ENCODE data around the gene HNRNPUL2. TPM values are rescaled to one million over a fixed set of nuclear protein-coding genes. Genes with fewer than 3 reads are reported as not detected.

Gene HNRNPUL2
- total RNA-seq, 1 donor from 2014 or later, result 43.6 TPM

GRCh38 chr11:62687508-62688396 lies 39.5 kb downstream of the HNRNPUL2 start:
- DNase-seq (ENCODE audit: low spot score), result no peak
- Mint-ChIP-seq H3K27me3 (ENCODE audit: unreplicated experiment) (peaks cover 2% of the 10 kb centered on the region), H3K4me1 (ENCODE audit: unreplicated experiment) (peaks cover 10% of the 10 kb centered on the region), H3K36me3 (ENCODE audit: low read depth, unreplicated experiment) (peaks cover 21% of the 10 kb centered on the region), H3K9me3 (ENCODE audit: unreplicated experiment) (no peaks in the 10 kb centered on the region), H3K27ac (ENCODE audit: unreplicated experiment) (no peak overlapping the region), H3K4me3 (ENCODE audit: unreplicated experiment) (no peak overlapping the region)
- TF ChIP-seq, protein P1, sequence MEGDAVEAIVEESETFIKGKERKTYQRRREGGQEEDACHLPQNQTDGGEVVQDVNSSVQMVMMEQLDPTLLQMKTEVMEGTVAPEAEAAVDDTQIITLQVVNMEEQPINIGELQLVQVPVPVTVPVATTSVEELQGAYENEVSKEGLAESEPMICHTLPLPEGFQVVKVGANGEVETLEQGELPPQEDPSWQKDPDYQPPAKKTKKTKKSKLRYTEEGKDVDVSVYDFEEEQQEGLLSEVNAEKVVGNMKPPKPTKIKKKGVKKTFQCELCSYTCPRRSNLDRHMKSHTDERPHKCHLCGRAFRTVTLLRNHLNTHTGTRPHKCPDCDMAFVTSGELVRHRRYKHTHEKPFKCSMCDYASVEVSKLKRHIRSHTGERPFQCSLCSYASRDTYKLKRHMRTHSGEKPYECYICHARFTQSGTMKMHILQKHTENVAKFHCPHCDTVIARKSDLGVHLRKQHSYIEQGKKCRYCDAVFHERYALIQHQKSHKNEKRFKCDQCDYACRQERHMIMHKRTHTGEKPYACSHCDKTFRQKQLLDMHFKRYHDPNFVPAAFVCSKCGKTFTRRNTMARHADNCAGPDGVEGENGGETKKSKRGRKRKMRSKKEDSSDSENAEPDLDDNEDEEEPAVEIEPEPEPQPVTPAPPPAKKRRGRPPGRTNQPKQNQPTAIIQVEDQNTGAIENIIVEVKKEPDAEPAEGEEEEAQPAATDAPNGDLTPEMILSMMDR (IDR thresholded peaks at IDR 0.05; ENCODE audit: unreplicated experiment), result no peak

DNA sequence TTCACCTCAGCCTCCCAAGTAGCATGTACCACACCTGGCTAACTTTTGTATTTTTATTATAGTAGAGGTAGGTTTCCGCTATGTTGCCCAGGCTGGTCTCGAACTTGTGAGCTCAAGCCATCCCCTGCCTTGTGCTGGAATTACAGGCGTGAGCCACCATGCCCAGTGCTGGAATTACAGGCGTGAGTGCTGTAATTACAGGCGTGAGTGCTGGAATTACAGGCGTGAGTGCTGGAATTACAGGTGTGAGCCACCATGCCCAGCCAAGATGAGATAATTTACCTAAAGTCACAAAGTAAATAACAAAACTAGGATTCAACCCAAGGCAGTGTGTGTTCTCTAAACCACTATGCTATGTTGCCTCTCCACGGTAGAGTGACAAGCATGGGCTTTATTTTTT lies 44.7 kb downstream of the HNRNPUL2 start:
- H3K27ac Mint-ChIP-seq (ENCODE audit: unreplicated experiment), result no peak overlapping the region
- TF ChIP-seq, protein P1 (IDR thresholded peaks at IDR 0.05; ENCODE audit: unreplicated experiment), result no peak
- H3K9me3 Mint-ChIP-seq (ENCODE audit: unreplicated experiment), result no peaks in the 10 kb centered on the region
- no peak for DNase-seq (ENCODE audit: low spot score)
- H3K36me3 Mint-ChIP-seq (ENCODE audit: low read depth, unreplicated experiment), result peaks cover 7% of the 10 kb centered on the region
- H3K27me3 Mint-ChIP-seq (ENCODE audit: unreplicated experiment), result peaks cover 5% of the 10 kb centered on the region
- peaks cover 8% of the 10 kb centered on the region for H3K4me1 Mint-ChIP-seq (ENCODE audit: unreplicated experiment)
- H3K4me3 Mint-ChIP-seq (ENCODE audit: unreplicated experiment), result no peak overlapping the region

- H3K27me3 Mint-ChIP-seq (ENCODE audit: unreplicated experiment), result peaks cover 4% of the 10 kb centered on the region
- TF ChIP-seq, protein P1 (IDR thresholded peaks at IDR 0.05; ENCODE audit: unreplicated experiment), result peak; percentile 43
- no peak overlapping the region for H3K27ac Mint-ChIP-seq (ENCODE audit: unreplicated experiment)
- DNase-seq (ENCODE audit: low spot score), result peak; percentile 37
- H3K4me3 Mint-ChIP-seq (ENCODE audit: unreplicated experiment), result no peak overlapping the region
- no peaks in the 10 kb centered on the region for H3K9me3 Mint-ChIP-seq (ENCODE audit: unreplicated experiment)
- H3K4me1 Mint-ChIP-seq (ENCODE audit: unreplicated experiment), result peaks cover 8% of the 10 kb centered on the region
- H3K36me3 Mint-ChIP-seq (ENCODE audit: low read depth, unreplicated experiment), result peaks cover 19% of the 10 kb centered on the region
Observed at GRCh38 chr11:62680825-62681240, 46.4 kb downstream of the HNRNPUL2 start.

- Mint-ChIP-seq H3K27ac (ENCODE audit: unreplicated experiment) (peak within 1 kb of the TSS; percentile 92), H3K9me3 (ENCODE audit: unreplicated experiment) (no peaks in the 10 kb centered on the region), H3K36me3 (ENCODE audit: low read depth, unreplicated experiment) (peaks cover 26% of the 10 kb centered on the region), H3K4me1 (ENCODE audit: unreplicated experiment) (peaks cover 8% of the 10 kb centered on the region), H3K27me3 (ENCODE audit: unreplicated experiment) (peaks cover 5% of the 10 kb centered on the region), H3K4me3 (ENCODE audit: unreplicated experiment) (peak within 1 kb of the TSS; percentile 94)
- TF ChIP-seq, protein P1 (IDR thresholded peaks at IDR 0.05; ENCODE audit: unreplicated experiment), result no peak
- DNase-seq (ENCODE audit: low spot score), result peak; percentile 74
Observed at GRCh38 chr11:62678770-62679696, 48.2 kb downstream of the HNRNPUL2 start, which contains the start of gene UBXN1. TSS of gene UBXN1 (minus strand) at chr11:62679073. CDS start at chr11:62678923, 150 bp downstream.

All from endothelial cell (in vitro differentiated cells).